CD4-positive, alpha-beta T cell treated with Interleukin-4 for 4 hours (primary cell): Measurements from ENCODE around the gene MOCS3.
A peak's percentile ranks its signal among the peaks of the same experiment; 100 is the strongest.
"Not testable (repeated sequence)": the region's sequence is repeated elsewhere in the genome, so short reads cannot be mapped to it uniquely, and the experiment has no call there.

ENCODE experiments used
- DNase-seq: peaks from one replicate; pipeline ENCODE4 v3.0.0-alpha.2; 2020

The MOCS3 gene

DNA sequence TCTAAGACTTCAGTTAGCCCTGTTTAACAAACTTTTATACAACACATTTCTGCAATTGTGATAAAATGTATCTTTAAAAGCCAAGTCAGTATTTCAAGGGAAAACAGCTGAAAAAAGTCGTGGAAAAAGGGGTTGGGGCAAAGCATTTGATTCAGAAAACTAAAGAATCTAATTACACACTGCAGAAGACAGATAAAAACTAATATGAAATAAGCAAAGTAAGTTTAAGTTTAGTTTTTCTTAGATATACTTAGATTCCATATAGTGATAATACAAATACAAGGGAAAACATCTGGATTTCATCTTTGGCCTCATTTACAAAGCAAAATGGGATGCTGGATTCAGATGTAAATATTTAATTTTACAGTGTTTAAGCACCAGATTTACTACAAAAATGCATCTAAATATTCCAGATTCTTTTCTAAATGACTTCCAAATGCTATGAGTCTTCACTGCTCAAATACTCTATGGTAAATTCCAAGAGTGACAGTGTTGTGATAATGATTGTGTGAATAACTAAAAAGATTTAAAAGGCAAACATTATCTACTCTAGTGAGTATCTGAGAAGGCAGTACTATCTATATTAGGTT lies 25.8 kb upstream of the MOCS3 start:
- no peak for DNase-seq

DNA sequence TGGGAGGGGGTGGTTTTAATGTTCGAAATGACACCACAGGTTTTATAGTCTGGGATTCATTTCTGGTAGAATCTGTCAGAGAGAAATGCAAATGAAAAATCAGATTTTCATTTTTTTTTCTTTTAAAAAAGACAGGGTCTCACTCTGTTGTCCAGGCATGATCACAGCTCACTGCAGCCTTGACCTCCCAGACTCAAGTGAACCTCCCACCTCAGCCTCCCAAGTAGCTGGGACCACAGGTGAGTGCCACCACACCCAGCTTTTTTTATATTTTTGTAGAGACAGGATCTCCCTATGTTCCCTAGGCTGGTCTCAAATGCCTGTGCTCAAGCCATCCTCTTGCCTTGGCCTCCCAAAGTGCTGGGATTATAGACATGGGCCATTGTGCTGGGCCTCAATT lies 25.0 kb upstream of the MOCS3 start:
- DNase-seq, result no peak

- DNase-seq, result no peak
Measured at GRCh38 chr20:50943069-50943468, 15.5 kb upstream of the MOCS3 start.

DNA sequence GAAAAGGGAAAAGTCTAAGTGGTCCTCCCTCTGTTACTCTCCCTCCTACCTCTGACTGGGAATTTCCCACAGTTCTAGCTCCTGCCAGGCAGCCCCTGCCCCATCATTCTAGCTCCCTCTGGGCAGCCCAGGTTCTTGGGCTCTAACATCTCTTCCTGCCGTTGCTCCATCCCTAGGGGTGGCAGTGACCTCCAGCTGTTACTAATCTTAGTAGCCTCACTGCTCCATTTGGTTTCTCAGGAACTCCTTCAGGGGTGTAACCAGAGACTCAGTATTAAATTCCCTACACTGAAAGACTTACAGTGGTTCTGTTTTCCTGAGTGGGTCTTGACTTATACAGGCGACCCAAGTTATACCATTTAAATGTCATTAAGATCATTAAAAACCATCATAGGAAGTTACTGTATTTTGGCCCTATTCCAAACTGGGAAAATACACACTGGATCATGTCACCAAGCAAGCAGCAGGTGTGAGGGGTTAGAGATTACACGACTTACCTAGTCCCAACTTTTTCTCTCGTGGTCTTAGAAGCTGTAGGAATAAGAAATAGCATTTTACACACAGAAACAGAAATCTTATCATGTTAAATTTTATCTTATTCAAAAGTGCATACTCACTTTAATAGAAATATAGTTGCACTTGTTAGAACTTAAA lies 10.4 kb upstream of the MOCS3 start:
- no peak for DNase-seq

DNA sequence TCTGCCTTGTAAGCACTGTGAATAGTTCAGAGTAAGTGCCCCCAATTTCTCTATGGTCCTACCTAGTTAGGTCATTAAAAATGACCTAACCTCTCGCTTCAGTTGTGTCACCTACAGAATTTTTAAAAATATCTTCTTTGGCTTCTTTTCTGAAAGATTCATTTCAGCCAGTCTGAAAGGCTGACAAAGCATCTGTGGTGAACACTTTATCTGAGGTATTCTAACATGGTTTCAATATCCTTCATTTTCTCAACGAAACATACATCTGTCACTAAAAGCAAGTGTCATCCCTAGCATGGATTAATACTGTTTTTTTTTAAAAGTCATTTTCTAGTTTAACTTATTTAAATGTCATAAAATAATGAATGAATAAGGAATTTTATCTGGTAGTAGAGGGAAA lies 5.4 kb upstream of the MOCS3 start:
- no peak for DNase-seq

DNA sequence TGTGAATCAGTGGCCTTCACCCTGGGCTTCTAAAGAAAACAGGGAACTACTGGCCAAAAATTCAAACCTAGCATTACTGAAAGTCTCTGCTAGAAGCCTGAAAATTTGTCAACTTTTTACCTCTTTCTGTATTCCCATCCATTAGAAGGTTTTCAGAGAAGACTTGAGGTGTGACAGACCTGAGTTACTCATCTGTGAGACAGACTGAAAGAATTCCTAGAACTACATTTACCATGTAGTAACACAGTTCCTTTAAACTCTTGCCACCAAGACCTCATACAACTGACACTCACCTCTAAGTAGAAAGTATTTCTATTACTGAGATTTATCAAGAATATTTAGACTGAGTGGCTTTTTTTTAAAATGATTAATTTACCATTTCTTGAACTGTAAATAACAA lies 4.8 kb upstream of the MOCS3 start:
- DNase-seq, result no peak

DNA sequence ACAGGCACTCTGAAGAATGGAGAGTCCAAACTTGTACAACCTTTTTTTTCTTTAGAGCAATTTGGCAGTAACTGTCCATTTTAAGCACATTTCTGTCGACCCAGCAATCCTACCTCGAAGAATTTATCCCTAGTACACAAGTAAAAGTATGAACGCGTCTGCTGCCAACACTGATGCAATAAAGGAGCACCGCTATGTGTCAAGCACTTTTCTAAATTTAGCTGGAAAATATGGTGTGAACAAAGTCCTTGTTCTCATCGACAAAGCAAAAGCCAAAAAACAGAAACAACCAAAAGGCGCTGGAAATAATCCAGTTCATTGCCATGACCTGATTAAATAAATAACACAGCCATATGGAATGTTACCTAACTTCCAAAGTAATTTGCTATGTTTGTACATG lies 1.3 kb upstream of the MOCS3 start:
- DNase-seq, result no peak

DNA sequence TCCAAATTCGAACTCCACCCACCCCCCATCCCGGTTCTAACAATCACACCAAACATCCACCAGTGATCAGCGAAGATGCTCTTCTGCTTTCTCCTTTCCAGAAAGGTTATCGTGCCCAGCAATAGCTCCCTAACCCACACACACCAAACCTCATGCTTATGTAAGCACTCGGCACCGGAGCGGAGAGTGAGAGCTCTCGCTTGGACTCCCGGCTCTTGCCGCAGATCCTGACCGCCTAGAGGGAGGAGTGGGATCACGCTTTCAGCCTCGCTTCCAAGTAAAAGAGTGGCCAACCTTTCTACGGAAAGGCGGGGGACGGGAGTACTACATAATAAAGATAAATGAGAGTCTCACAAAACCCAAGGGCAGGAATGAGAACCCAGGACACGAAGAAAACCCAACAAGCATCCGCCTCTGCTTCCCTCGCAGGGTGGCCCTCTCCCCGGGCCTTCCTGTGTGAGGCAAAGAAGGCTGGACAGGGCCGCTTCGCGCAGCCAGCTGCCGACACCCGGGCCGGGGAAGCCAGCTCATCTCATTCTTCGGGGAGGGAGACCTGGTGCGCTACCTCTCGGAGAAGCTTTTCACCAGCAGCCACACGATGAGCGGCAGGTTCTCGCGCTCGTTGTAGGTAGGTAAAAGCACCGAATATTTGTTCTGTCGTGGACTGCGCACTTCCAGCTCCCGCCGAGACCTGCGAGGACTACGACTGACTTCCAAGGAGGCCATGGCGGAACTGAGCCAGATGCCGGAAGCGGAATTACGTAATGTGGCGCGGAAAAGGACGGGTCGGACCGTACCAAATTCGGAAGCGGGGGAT lies 612 bp upstream of the MOCS3 start, which contains the start of gene DPM1:
Gene DPM1 (minus strand): TSS at position 735 of the 817 bp plus-strand sequence. CDS start 9 bp downstream, at position 726.
- peak; percentile 86 for DNase-seq

- no peak for DNase-seq
Measured at GRCh38 chr20:50959543-50960126, 1.0 kb downstream of the MOCS3 start.

DNA sequence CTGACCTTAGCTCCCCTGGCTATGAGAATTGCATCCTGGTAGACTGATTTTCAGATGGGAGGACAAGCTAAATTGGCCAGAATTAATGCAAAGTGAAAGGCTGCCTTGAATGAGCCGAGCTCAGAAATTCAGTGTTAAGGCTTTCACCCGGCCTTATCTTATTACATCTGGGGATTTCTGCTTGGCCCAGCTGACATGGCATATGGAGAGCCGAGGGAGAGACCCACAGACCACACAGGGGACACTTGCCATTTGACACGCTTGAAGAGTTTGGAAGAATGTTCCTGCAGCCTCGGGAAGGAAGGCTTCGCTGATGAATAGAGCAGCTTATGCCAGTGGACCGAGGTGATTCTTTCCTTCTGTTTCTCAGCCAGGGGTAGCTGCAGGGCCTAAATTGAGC lies 9.0 kb downstream of the MOCS3 start:
- no peak for DNase-seq

DNA sequence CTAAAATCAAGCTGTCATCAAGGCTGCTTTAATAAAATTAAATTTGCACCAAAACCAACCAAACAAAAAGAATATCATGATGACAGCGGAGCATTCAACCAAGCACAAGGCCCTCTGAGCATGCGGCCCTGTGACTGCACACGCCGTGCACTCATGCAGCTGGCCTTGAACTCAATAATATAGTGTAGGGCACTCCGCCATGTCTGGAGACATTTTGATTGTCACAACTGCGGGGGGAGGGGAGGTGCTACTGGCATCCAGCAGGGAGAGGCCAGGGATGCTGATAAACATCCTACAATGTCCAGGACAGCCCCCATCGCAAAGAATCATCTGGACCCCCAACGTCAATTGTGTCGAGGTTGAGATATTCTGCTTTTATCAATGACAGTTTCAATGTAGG lies 9.7 kb downstream of the MOCS3 start:
- DNase-seq, result no peak

DNA sequence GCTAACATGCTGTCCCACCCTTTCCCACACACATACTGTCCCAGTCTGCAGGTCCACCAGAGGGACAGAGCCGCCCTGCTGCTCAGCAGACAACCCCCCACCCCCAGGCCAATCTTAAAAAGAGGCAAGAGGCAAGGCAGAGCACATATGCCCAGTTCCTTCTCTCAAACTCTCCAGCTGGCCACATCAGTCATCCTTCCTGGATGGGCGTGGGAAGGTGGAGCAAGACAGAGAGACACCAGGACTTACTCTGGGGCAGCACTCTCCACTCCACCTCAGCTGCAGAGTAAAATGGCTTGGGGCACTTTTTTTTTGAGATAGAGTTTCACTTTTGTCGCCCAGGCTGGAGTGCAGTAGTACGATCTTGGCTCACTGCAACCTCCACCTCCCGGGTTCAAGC lies 10.8 kb downstream of the MOCS3 start:
- no peak for DNase-seq

DNA sequence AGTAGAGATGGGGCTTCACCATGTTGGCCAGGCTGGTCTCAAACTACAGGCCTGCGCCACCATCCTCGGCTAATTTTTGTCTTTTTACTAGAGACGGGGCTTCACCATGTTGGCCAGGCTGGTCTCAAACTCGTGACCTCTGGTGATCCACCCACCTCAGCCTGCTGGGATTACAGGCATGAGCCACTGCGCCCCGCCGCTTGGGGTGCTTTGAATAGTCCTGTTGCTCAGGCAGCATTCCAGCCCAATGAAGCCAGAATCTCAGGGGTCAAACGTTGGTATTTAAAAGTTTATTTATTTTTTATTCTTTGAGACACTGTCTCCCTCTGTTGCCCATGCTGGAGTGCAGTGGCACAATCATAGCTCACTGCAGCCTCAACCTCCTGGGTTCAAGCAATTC lies 11.3 kb downstream of the MOCS3 start:
- no peak for DNase-seq

DNA sequence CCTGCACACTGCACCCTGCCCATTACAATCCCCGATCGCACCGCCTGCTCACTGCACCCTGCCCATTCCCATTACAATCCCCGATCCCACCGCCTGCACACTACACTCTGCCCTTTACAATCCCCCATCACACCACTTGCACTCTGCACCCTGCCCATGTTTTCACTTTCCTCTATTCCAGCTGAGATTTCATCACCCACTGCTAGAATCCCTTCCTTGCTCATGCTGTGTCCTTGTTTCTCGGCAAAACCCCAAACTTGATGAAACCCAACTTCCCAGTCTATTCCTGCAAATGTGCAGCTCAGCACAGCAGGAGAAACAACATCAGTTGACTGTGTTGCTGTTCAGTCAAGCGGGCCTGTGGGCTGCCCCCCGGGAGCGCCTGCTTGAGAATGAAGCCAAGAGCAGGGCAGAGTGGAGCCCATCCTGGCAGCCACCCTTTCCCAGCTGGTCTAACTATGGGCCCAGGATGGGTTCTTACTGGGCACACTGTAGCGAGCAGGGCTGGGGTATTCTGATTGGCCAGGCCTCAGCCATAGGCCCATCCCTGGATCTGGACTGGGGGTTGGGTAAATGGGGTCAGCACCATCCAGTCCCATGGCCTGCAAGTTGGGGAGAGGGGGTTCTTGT lies 17.2 kb downstream of the MOCS3 start:
- DNase-seq, result no peak

DNA sequence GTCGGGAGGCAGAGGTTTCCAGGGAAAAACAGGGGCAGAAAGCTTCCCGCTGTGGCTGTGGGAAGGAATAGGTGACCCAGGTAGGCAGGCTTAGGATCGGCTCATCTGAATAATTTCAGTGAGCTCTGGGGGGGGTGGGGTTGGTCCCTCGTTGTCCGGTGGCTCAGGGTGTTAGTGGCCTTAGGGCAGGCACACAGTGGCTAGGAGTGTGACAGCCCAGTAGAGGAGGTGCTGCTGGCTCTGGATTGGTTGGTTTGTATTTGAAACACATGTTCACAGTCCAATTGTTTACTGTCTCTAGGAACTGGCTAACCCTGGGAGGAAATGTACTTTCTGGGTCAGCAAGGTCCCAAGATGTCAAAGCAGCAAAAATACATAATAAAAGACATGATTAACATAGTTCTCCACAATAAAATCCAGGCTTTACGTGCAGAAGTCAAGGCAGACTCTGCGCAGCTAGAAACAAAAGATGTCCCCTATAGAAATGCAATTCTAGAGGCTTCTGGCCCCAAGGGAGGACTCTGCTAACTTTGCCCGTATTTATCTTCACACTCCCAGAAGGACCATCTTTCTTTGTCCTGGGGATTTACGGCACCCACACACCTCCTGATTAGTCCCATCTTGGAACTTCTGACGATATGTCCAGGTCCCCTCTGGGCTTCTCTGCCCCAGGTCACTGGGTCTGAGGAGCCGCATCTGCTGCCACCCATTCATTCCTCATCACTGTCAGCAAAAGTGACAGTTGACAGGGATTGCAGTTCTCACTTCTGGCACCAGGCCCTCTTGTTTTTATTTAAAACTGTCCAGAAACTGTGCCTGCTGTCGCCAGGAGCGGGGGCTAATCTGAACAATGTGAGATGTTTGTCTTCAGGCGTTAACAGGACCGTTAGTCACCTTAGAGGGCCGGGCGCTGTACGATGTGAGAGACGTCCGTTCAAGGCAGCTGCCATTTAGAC lies 18.7 kb downstream of the MOCS3 start:
- no peak for DNase-seq

- not testable (repeated sequence) for DNase-seq
Measured at GRCh38 chr20:50978533-50978932, 19.9 kb downstream of the MOCS3 start.

DNA sequence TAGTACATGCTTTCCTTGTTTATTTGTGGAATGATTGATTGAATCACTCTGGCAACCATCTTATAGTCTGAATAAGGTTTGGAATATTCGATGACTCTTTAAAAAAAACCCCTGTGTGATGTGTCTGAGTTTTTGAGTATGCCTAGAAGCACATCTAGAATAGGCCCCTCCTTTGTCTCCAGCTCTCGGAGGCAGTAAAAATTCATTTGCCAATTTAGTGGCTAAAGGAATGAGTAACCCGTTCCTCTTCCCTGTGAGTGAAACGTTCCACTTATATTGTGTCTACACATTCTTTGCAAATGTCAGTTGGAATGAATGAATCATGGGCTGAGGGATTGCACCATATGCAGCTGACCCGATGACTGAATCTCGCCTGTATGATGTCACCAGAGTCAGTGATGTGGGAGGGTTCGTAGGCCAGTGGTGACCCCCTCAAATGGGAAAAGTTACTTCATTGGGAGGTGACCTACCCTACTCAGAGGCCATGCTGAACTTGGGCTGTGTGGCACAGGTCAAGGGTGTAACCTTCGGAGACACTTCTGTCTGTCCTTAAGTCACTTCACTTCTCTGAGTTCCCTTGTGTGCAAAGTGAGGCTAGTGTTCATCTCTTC lies 21.6 kb downstream of the MOCS3 start:
- DNase-seq, result no peak

- DNase-seq, result peak; percentile 53
Measured at GRCh38 chr20:50980851-50981713, 22.5 kb downstream of the MOCS3 start.

GRCh38 chr20:50981714-50982048 lies 23.1 kb downstream of the MOCS3 start:
- DNase-seq, result no peak

DNA sequence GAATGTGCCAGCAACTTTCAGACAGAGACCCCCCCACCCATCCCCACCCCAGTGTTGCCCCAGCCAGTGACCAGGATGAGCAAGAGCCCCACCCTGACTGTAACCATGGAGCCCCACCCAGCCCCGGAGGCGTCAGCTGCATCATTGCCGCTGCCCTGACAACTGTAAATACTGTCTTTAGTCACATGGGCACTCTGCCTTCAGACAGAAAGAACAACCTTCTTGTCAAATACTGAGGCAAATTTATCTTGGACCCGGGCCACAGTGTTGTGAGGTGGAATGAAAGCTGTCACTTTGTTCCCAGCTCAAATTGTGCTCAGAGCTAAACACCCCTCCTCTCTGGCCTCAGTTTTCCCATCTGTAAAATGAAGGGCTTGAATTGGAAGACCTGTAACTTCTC lies 23.7 kb downstream of the MOCS3 start:
- no peak for DNase-seq

DNA sequence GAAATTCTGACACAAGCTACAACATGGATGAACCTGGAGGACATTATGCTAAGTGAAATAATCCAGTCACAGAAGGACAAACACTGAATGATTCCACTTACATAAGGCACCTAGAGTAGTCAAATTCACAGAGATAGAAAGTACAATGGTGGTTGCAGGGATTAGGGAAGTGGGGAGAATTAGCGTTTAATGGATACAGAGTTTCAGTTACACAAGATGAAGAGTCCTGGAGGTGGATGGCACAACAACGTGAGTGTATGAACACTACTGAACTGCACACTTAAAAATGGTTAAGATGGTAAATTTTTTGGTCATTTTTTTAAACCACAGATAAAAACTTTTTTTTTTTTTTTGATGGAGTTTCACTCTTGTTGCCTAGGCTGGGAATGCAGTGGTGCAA lies 24.7 kb downstream of the MOCS3 start:
- DNase-seq, result no peak
